ENCODE results near the gene NOTCH3.

Gene NOTCH3

DNA sequence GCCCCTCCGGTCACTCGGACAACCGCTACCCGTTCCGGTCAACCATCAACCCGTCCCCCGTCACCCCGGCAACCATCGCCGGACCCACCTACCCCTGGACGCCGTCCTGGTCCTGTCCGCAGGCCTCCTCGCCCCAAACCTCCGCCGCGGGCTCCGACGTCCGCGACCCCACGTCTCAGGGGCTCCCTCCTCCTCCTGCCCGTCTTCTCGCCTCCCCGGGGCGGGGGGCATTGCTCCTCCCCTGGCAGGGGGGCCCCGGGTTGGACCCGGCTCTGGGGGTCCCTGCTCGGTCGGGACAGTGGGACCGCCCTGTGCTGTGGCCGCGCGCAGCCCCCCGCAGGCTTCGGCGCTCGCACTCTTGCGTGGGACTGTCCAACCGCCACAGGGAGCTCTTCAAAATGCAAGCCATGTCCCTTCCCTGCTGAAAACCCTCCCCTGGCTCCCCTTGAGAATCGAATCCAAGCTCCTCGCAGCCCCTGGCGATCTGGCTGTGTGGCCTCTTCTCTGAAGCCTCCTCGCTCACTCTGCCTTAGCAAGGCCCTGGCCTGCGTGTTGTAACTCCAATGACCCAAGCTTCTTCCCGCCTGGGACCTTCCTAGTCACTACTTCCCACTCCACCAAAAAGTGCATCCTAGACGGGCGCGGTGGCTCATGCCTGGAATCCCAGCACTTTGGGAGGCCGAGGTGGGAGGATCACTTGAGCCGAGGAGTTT lies 23.0 kb upstream of the NOTCH3 start:
- no peak for DNase-seq (ENCODE audit: low read depth in 1 of 2, low spot score in 1 of 2)
- in situ Hi-C loops (cut with HindIII; ENCODE audit: low pct_unique_long_range_greater_than_20kb, low sequenced_read_pairs) = no loop called here
- no peak for TF ChIP-seq JUND (IDR thresholded peaks at IDR 0.05; ENCODE audit: low read depth)

GRCh38 chr19:15222738-15223648 lies 22.2 kb upstream of the NOTCH3 start:
- no peak for TF ChIP-seq JUND (IDR thresholded peaks at IDR 0.05; ENCODE audit: low read depth)
- in situ Hi-C loops (cut with HindIII; ENCODE audit: low pct_unique_long_range_greater_than_20kb, low sequenced_read_pairs) = no loop called here
- no peak for DNase-seq (ENCODE audit: low read depth in 1 of 2, low spot score in 1 of 2)

GRCh38 chr19:15220833-15221232 lies 20.0 kb upstream of the NOTCH3 start:
- in situ Hi-C loops (cut with HindIII; ENCODE audit: low pct_unique_long_range_greater_than_20kb, low sequenced_read_pairs) = no loop called here
- no peak for TF ChIP-seq JUND (IDR thresholded peaks at IDR 0.05; ENCODE audit: low read depth)
- DNase-seq (ENCODE audit: low read depth in 1 of 2, low spot score in 1 of 2) = no peak

DNA sequence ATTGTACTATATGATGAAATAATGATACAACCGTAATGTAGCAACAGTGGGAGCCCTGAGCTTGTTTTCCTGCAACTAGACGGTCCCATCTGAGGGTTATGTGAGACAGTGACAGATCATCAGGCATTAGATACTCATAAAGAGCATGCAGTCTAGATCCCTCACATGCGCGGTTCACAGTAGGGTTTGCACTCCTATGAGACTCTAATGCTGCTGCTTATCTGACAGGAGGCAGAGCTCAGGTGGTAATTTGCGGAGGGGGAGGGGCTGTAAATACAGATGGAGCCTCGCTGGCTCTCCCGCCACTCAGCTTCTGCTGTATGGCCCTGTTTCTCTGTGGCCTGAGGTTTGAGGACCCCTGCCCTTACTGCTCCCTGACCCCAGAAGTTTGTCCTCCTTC lies 17.7 kb upstream of the NOTCH3 start:
- no peak for DNase-seq (ENCODE audit: low read depth in 1 of 2, low spot score in 1 of 2)
- TF ChIP-seq JUND (IDR thresholded peaks at IDR 0.05; ENCODE audit: low read depth) = no peak
- in situ Hi-C loops (cut with HindIII; ENCODE audit: low pct_unique_long_range_greater_than_20kb, low sequenced_read_pairs) = no loop called here

DNA sequence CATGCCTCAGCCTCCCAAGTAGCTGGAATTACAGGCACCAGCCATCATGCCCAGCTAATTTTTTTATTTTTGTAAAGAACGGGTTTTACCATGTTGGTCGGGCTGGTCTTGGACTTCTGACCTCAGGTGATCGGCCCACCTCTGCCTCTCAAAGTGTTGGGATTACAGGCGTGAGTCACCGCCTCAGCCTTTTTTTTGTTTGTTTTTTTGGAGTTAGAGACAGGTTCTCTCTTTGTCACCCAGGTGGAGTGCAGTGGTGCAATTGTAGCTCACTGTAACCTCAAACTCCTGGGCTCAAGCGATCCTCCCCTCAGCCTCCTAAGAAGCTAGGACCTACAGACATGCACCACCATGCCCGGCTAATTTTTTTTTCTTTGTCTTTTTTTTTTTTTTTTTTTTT lies 15.6 kb upstream of the NOTCH3 start:
- in situ Hi-C loops (cut with HindIII; ENCODE audit: low pct_unique_long_range_greater_than_20kb, low sequenced_read_pairs) = no loop called here
- no peak for TF ChIP-seq JUND (IDR thresholded peaks at IDR 0.05; ENCODE audit: low read depth)
- DNase-seq (ENCODE audit: low read depth in 1 of 2, low spot score in 1 of 2) = no peak

- TF ChIP-seq JUND (IDR thresholded peaks at IDR 0.05; ENCODE audit: low read depth) = no peak
- in situ Hi-C loops (cut with HindIII; ENCODE audit: low pct_unique_long_range_greater_than_20kb, low sequenced_read_pairs) = no loop called here
- no peak for DNase-seq (ENCODE audit: low read depth in 1 of 2, low spot score in 1 of 2)
Observed at GRCh38 chr19:15213715-15214381, 13.1 kb upstream of the NOTCH3 start.

- no peak for TF ChIP-seq JUND (IDR thresholded peaks at IDR 0.05; ENCODE audit: low read depth)
- in situ Hi-C loops (cut with HindIII; ENCODE audit: low pct_unique_long_range_greater_than_20kb, low sequenced_read_pairs) = no loop called here
- DNase-seq (ENCODE audit: low read depth in 1 of 2, low spot score in 1 of 2) = no peak
Observed at GRCh38 chr19:15212711-15213110, 11.9 kb upstream of the NOTCH3 start.

- no peak for DNase-seq (ENCODE audit: low read depth in 1 of 2, low spot score in 1 of 2)
- no peak for TF ChIP-seq JUND (IDR thresholded peaks at IDR 0.05; ENCODE audit: low read depth)
- in situ Hi-C loops (cut with HindIII; ENCODE audit: low pct_unique_long_range_greater_than_20kb, low sequenced_read_pairs) = no loop called here
Observed at GRCh38 chr19:15210323-15210781, 9.6 kb upstream of the NOTCH3 start.

DNA sequence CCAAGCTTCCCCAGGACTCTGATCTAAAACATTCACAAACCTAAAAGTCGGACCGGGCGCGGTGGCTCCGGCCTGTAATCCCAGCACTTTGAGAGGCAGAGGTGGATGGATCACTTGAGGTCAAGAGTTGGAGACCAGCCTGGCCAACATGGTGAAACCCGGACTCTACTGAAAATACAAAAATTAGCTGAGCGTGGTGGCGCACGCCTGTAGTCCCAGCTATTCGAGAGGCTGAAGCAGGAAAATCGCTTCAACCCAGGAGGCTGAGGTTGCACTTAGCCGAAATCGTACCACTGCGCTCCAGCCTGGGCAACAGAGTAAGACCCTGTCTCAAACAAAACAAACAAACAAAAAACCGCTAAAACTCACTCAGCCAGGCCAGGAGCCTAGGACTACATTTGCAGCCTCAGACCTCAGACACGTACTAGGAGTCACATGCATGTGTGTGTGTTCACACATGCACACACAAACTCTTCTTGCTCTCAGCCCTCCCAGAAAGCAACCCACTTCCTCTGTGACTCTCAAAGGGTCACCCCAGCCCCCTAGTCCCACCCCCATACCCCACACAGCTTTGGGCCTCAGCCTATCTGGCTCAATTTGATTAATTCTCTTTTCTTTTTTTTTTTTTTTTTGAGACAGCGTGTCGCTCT lies 704 bp upstream of the NOTCH3 start:
- in situ Hi-C loops (cut with HindIII; ENCODE audit: low pct_unique_long_range_greater_than_20kb, low sequenced_read_pairs) = no loop called here
- TF ChIP-seq JUND (IDR thresholded peaks at IDR 0.05; ENCODE audit: low read depth) = no peak
- DNase-seq (ENCODE audit: low read depth in 1 of 2, low spot score in 1 of 2) = no peak

- no peak for TF ChIP-seq JUND (IDR thresholded peaks at IDR 0.05; ENCODE audit: low read depth)
- in situ Hi-C loops (cut with HindIII; ENCODE audit: low pct_unique_long_range_greater_than_20kb, low sequenced_read_pairs) = no loop called here
Observed at GRCh38 chr19:15199661-15200552, 888 bp downstream of the NOTCH3 start.

DNA sequence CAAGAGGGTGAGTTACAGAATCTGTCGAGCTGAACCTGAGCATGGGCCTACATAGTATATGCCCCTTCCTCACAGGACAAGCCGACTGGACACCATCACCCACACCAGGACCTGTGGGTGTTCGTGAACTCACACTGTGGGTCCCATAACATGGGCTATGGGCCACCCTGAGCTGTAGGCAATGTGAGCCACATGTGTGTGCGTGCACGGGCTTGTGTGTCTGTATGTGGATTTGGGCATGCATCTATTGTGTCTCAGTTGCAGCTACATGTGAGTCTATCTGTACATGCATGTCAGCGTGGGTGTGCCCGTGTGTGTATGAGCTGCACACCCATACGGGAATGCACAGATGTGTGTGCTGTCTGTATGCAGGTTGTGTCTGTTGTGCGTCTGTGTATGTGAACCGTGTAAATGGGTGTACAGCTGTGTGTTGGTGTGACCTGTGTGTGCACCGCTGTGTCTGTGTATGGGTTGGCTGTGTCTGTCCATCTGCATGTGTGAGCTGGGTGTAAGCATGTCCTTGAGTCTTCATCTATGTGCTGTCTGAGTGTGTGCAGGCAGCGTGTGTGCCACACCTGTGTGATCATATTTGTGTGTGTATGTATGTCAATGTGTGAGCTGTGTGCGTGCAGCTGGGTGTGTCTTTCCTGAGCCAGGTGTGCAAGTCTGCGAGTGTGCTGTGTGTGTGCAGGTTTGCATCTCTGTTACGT lies 1.7 kb downstream of the NOTCH3 start:
- in situ Hi-C loops (cut with HindIII; ENCODE audit: low pct_unique_long_range_greater_than_20kb, low sequenced_read_pairs) = no loop called here
- no peak for DNase-seq (ENCODE audit: low read depth in 1 of 2, low spot score in 1 of 2)
- TF ChIP-seq JUND (IDR thresholded peaks at IDR 0.05; ENCODE audit: low read depth) = no peak

More at GRCh38 chr19:15199661-15200552, 888 bp downstream of the NOTCH3 start:
- DNase-seq (ENCODE audit: low read depth in 1 of 2, low spot score in 1 of 2) = peak in 1 of 2 experiments; percentile 72

Data from T47D (cell line).